HUDEP-2 (cell line): ENCODE data around the gene CIAO1.
"Not testable (repeated sequence)": the region's sequence is repeated elsewhere in the genome, so short reads cannot be mapped to it uniquely, and the experiment has no call there.

Source experiments
- DNase-seq, 76 experiments: peaks; one replicate each; lab custom pipeline; 2025; ENCODE audit not compliant: unreplicated experiment in 76 of 76; lab: John Stamatoyannopoulos, UW

Gene CIAO1

DNA sequence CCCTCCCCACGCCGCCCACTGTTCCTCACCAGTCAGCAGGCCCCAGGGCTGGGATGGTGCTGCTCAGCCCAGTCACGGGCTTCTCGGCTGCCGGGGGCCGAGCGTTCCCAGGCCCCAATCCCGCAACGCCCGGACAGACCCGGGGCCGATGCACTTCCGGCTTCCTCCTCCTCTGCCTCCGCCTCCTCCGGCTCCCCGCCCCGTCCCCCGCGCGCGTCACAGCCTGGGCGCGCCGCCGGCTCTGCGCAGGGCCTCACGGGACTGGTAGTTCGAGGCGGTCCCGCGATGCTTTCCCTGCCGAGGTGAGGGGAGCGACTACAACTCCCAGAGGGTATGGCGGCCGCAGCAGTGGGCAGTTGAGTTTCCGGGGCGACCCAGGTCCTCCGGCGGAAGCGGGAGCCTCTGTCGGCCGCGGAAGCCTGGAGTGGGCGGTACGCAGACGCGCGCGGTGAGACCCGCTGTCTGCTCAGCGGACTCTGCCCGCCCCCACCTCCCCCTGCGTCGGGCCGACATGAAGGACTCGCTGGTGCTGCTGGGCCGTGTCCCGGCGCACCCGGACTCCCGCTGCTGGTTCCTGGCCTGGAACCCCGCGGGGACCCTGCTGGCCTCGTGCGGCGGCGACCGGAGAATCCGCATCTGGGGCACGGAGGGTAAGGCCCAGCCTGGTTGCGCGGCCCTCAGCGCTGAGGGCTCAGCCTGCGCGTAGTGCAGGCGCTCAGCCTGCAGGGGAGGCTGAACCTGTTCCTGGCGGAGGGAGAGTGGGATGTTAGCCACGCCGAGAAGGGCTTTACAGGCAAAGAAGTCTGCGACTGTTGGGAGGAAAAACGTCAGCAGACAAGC lies at the start of gene CIAO1, which contains the start of gene TMEM127:
CIAO1 (plus strand) TSS at position 386 of the 840 bp plus-strand sequence; CDS start at position 512, 126 bp downstream.
TMEM127 (minus strand) TSS at position 158 of the 840 bp plus-strand sequence. CDS start 616 bp downstream, outside the sequence.
- peak in 75 of 76 experiments; percentile 32 to 98 (median 96) for DNase-seq

GRCh38 chr2:96218508-96219131 lies 47.4 kb upstream of the CIAO1 start:
- no peak for DNase-seq

GRCh38 chr2:96219959-96220358 lies 46.1 kb upstream of the CIAO1 start:
- DNase-seq: not testable (repeated sequence)

- DNase-seq: not testable (repeated sequence)
These were observed 44.9 kb upstream of the CIAO1 start for GRCh38 chr2:96221106-96221505.

DNA sequence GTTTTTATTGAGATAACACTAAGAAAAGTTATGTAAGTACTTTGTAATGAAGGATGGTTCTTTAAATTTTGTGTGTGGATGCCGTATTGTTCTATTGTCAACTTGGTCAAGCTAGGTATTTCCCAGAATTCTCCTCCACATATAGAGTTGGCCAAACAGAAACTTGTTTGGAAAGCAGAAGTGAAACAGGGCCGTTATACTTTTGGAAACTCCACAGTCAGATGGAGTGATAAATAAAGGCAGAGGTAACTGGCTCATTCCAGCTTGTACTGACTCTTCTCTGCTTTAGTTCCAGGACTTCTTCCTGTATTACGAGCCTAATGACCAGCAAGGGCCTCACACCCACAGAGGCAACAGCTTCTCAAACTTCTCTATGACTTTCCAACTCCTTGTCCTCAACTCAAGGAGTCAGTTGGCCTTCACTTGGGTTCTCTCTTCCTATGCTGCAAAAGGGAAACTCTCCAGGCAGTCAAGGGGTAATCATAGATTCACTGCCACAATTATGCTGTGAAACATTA lies 41.0 kb upstream of the CIAO1 start:
- peak in 3 of 76 experiments; percentile 5 to 29 (median 9) for DNase-seq

DNA sequence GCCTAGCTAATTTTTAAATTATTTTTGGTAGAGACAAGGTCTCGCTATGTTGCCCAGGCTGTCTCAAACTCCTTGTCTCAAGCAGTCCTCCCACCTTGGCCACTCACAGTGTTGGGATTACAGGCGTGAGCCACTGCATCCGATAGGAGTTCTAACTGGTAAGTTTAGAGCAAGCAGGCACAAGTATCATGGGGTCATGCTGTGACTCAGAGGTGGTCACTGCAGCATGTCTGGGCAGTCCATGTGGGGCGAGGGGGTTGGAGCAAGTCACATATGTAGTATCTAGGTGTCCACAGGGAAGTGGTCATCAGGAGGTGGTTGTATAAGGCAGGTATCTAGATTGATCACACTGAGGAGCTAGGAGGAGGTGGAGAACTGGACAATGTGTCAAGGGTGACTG lies 34.7 kb upstream of the CIAO1 start:
- DNase-seq: no peak

DNA sequence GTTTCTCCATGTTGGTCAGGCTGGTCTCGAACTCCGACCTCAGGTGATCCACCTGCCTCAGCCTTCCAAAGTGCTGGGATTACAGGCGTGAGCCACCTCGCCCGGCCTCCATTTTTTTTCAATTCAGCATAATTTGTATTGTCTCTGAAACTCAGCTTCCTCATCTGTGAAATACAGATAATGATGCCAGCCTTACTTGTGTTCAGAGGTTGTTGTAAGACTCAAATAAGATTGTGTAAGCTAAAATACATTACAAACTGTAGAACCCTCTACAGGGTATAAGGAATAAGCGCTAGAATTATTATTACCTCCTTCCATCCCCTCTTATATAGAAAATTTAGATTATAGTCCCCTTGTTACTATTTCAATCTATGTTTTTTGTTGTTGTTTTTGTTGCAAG lies 32.6 kb upstream of the CIAO1 start:
- DNase-seq: no peak

- no peak for DNase-seq
These were observed 32.1 kb upstream of the CIAO1 start for GRCh38 chr2:96233880-96234316.

- DNase-seq: no peak
These were observed 29.1 kb upstream of the CIAO1 start for GRCh38 chr2:96236882-96237281.

DNA sequence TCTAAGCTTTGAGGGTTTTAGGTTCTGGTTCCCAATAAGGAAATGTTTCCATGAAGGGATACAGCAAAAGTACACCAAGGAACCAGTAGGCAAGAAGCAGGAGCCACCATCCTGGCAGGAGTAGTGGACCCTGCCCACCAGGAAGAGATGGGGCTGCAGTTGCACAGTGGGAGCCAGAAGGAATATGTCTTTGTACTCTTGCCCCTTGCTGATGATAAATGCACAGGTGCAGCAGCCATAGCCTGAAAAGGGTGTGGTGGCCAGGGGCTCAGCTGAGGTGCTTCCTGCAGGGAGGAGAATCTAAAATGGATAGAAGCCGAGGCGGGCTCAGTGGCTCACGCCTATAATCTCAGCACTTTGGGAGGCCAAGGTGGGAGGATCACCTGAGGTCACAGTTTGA lies 27.8 kb upstream of the CIAO1 start:
- DNase-seq: no peak

DNA sequence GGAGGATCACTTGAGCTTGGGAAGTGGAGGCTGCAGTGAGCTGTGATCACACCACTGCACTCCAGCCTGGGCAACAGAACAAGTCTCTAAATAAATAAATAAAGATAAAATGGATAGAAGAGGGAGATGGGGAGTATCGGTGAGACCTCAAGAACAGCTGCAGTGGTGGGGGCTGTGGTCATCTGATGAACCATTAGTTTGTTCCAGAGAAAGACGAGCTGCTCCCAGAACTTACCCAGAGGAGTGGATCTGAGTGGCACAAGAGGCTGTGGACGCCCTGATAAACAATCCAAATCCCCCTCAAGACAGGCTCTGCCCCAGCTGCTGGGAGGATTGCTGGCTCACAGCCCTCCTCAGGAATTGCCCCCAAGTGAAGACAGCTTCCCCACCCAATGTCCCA lies 26.9 kb upstream of the CIAO1 start:
- DNase-seq: no peak

- DNase-seq: no peak
These were observed 26.2 kb upstream of the CIAO1 start for GRCh38 chr2:96239745-96240264.

- DNase-seq: no peak
These were observed 25.5 kb upstream of the CIAO1 start for GRCh38 chr2:96240341-96241038.

- no peak for DNase-seq
These were observed 24.8 kb upstream of the CIAO1 start for GRCh38 chr2:96241227-96241626.

DNA sequence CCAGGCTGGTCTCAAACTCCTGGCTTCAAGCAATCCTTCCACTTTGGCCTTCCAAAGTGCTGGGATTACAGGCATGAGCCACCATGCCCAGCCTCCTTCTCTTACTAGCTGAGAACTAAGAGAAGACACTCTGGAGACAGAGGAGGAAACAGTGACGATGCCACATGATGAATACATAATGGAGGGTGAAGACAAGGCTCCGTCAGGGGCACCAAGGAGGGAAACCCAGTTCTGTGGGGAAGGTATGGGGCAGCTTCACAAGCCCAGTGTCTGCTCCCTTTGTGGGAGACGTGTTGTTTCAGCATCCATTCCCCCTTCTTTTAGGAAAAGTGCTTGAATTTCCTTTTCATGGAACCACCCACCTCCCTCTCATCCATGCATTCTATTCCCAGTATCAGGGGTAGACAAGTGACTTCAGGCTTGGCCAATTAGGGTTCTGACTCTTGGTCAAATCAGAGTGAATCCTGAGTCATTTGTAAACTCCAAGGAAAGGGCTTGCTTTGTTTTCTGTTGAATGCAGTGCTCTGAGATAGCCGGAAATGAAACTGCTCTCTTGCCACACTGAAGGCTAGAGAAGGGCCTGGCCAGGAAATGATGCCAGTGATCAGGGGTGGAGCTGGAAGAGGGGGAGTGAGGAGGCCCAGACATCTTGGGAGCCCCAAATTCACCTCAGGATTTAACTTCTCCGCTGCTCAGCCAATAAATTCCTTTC lies 24.0 kb upstream of the CIAO1 start:
- peak in 2 of 76 experiments; percentile 6 to 8 for DNase-seq

GRCh38 chr2:96243843-96244242 lies 22.2 kb upstream of the CIAO1 start:
- no peak for DNase-seq

GRCh38 chr2:96245609-96246390 lies 20.2 kb upstream of the CIAO1 start:
- DNase-seq: no peak

DNA sequence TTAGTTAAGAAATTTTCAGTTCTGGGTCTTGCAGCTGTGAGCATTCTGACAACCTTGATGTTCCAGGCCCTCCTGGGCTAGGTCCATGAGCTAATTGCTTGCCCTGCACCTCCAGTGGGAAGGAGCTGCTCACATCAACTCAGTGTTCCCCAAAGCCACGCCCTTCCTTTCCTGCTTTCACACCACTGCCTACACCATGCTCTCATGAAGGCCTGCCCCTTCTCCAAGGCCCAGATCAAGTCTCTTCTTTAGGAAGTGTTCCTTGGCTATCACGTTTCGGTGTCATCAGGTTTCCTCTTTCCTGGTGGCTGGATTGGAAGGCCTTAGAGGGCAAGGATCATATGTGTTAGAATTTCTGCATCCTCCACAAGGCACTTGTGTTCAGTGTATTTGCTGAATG lies 19.0 kb upstream of the CIAO1 start:
- no peak for DNase-seq

- no peak for DNase-seq
These were observed 18.1 kb upstream of the CIAO1 start for GRCh38 chr2:96247896-96248295.
